OCI-M1 (cell line): ENCODE measurements around the gene TEKT5.

Experiments
- DNase-seq: peaks from one replicate; lab custom pipeline; 2025; lab: John Stamatoyannopoulos, UW

Gene TEKT5

GRCh38 chr16:10578474-10579316, 116.0 kb downstream of the TEKT5 start:
- DNase-seq: no peak
